ENCODE results near the gene UNKL. TPM values are rescaled to one million over a fixed set of nuclear protein-coding genes. Genes with fewer than 3 reads are reported as not detected.

The UNKL gene
- total RNA-seq, 1 donor from 2014 or later = 70.7 TPM

DNA sequence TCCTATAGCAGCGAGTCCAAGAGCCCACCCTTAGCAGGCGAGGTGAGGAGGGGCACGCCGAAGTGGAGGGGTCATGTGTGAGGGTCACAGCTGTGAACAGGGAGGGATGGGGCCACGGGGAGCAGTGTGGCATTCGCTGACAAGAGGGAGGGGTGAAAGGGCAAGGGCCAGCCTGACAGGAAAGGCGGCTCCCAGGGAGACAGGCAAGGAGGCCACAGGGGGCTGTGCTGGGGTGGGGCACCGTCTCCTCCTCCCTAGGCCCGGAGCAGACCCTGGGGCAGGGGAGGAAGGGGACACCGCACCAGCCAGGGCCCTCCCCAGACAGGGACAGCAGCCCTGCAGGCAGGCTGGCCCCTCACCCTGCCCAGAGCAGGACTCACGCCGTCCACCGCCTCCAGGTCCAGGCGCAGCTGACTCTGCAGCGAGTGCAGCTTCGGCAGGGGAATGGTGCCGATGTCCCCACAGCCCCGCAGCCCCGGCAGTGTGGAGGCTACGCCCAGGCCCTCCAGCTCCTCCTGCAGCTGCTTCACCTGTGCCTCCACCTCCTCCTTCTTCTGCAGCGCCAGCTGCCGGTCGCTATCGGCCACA lies 47.7 kb downstream of the UNKL start:
- H3K4me1 Mint-ChIP-seq = peaks cover 3% of the 10 kb centered on the region
- CTCF ChIA-PET = no interaction called here
- TF ChIP-seq, protein P1, sequence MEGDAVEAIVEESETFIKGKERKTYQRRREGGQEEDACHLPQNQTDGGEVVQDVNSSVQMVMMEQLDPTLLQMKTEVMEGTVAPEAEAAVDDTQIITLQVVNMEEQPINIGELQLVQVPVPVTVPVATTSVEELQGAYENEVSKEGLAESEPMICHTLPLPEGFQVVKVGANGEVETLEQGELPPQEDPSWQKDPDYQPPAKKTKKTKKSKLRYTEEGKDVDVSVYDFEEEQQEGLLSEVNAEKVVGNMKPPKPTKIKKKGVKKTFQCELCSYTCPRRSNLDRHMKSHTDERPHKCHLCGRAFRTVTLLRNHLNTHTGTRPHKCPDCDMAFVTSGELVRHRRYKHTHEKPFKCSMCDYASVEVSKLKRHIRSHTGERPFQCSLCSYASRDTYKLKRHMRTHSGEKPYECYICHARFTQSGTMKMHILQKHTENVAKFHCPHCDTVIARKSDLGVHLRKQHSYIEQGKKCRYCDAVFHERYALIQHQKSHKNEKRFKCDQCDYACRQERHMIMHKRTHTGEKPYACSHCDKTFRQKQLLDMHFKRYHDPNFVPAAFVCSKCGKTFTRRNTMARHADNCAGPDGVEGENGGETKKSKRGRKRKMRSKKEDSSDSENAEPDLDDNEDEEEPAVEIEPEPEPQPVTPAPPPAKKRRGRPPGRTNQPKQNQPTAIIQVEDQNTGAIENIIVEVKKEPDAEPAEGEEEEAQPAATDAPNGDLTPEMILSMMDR (IDR thresholded peaks at IDR 0.05) = no peak
- no peak overlapping the region for H3K27ac Mint-ChIP-seq
- H3K36me3 Mint-ChIP-seq (ENCODE audit: low read depth) = peaks cover 56% of the 10 kb centered on the region
- intact Hi-C loops (cut with micrococcal nuclease) = no loop called here
- DNase-seq (no peak), ATAC-seq (ENCODE audit: low read depth) (no peak)
- no peak overlapping the region for H3K4me3 Mint-ChIP-seq
- H3K9me3 Mint-ChIP-seq = no peaks in the 10 kb centered on the region
- POLR2A ChIA-PET = no interaction called here
- no peaks in the 10 kb centered on the region for H3K27me3 Mint-ChIP-seq

DNA sequence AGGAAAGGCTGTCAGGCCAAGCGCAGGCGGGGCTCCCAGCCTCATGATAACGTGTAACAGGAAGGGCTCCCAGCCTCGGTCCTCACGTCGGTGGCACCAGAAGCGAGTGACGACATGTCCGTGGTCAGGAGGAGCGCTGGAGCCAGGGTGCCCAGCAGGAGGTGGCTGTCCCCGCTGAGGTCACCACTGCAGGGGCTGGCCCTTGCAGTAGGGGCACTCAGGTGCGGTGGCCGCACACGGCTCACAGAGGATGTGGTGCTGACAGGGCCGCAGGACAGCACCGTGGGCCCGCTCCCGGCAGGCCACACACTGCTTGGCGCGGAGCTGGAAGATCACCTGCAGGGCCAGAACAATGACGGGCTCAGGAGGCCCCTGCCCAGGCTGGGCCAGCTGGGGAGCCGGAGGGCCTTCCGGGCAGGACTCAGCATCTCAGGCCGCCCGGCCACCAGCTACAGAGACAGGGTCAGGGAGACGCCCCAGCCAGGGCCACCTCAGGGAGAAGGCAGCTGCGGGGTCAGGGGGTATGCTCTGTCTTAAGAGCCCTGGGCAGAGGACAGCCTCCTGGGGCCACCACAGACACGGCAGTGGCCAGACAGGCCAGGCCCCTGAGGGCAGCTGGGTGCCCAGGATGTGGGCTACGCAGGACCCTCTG lies 48.3 kb downstream of the UNKL start:
- Mint-ChIP-seq H3K4me3 (no peak overlapping the region), H3K9me3 (no peaks in the 10 kb centered on the region), H3K27me3 (no peaks in the 10 kb centered on the region), H3K36me3 (ENCODE audit: low read depth) (peaks cover 56% of the 10 kb centered on the region), H3K27ac (no peak overlapping the region), H3K4me1 (peaks cover 3% of the 10 kb centered on the region)
- TF ChIP-seq, protein P1 (IDR thresholded peaks at IDR 0.05) = no peak
- CTCF ChIA-PET = no interaction called here
- no peak for ATAC-seq (ENCODE audit: low read depth)
- POLR2A ChIA-PET = interaction anchor here (0.6 kb wide), 1 partner anchor 15 kb away, joined by 4 read pairs; no protein-coding TSS in a partner anchor
- intact Hi-C loops (cut with micrococcal nuclease) = no loop called here
- DNase-seq = no peak

DNA sequence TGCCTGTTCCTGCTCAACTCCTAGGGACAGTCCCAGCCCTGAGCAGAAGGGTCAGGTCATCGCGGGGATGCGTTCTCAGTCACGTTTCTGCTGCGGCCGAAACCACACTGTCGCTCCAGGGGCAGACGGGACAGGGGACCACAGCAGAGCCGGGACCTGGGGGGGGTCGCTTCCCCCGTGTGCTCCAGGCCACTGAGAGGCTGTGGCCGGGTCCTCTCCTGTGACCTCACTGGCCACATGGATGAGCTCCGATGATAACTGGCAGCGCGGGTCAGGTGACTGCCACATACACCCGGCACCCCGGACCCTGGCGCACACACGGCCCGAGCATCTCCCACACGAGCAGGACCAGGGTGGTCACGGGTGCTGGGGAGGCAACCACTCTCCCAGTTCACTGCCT lies 50.0 kb downstream of the UNKL start:
- DNase-seq (no peak), ATAC-seq (ENCODE audit: low read depth) (no peak)
- Mint-ChIP-seq H3K4me1 (peaks cover 3% of the 10 kb centered on the region), H3K9me3 (no peaks in the 10 kb centered on the region), H3K27me3 (no peaks in the 10 kb centered on the region), H3K36me3 (ENCODE audit: low read depth) (peaks cover 63% of the 10 kb centered on the region), H3K27ac (no peak overlapping the region), H3K4me3 (no peak overlapping the region)
- CTCF ChIA-PET = interaction anchor here (0.9 to 2.4 kb wide), 11 partner anchors 11 to 342 kb away, joined by 3 to 14 read pairs (median 4); partner anchors contain the start of genes JPT2 and MAPK8IP3
- POLR2A ChIA-PET = interaction anchor here (1.0 kb wide), 1 partner anchor 17 kb away, joined by 5 read pairs; no protein-coding TSS in a partner anchor
- TF ChIP-seq, protein P1 (IDR thresholded peaks at IDR 0.05) = no peak
- intact Hi-C loops (cut with micrococcal nuclease) = loop anchor here (5.0 kb wide), 1 partner anchor 248 kb away; the partner anchor contains the start of genes CRAMP1 and IFT140

DNA sequence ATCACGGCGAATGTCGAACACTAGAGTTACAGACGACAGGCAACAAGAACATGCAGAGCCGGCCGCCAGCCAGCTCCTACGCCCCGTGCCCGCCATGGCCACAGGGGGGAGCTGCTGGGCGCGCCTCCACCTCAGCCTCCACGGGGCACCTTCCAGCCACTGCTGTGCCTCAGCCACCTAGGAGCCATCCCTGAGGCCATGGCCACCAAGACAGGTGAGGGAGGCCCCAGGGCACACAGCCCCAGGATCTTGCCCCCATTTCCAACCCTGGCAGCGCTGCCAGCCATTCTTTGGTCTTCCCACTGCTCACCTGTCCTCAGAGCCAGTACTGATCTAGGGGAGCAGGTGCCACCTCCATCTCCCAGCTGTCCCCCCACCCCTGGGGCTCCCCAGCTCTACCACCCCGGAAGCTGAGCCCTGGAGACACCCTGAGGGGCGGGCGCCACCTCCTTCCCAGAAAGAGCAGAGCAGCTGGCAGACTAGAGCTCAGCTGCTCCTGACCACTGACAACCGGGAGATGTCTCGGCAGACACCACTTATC lies 50.9 kb downstream of the UNKL start:
- intact Hi-C loops (cut with micrococcal nuclease) = loop anchor here (1.0 to 5.0 kb wide), 5 partner anchors 12 to 249 kb away; partner anchors contain the start of genes CRAMP1, GNPTG, IFT140 and TSR3
- TF ChIP-seq, protein P1 (IDR thresholded peaks at IDR 0.05) = no peak
- no peak overlapping the region for H3K27ac Mint-ChIP-seq

More for the DNA sequence above, 50.9 kb downstream of the UNKL start:
- peaks cover 3% of the 10 kb centered on the region for H3K4me1 Mint-ChIP-seq
- ChIA-PET POLR2A (interaction anchor here (1.1 to 1.4 kb wide), 2 partner anchors 175 to 314 kb away, joined by 3 to 5 read pairs; partner anchors contain the start of gene JPT2), CTCF (interaction anchor here (0.6 to 2.4 kb wide), 21 partner anchors 10 to 419 kb away, joined by 3 to 14 read pairs (median 4); partner anchors contain the start of genes JPT2, MAPK8IP3, NUBP2 and SPSB3)
- H3K36me3 Mint-ChIP-seq (ENCODE audit: low read depth) = peaks cover 63% of the 10 kb centered on the region
- DNase-seq (peak; percentile 72), ATAC-seq (ENCODE audit: low read depth) (peak; percentile 96)
- H3K27me3 Mint-ChIP-seq = no peaks in the 10 kb centered on the region
- no peak overlapping the region for H3K4me3 Mint-ChIP-seq
- no peaks in the 10 kb centered on the region for H3K9me3 Mint-ChIP-seq

All from activated B cell treated with CpG ODN at 0.5 μM for 24 hours (primary cell).